SU-DHL-6 (cell line): ENCODE data around the gene CHKA.

Experiments used
- H2AFZ ChIP-seq: fragments of 200-600 bp; sonication (generic); 2 replicates; pipeline ENCODE4 v1.6.1; 2014; ENCODE audit warnings: low read depth, mild to moderate bottlenecking, moderate library complexity, mixed read lengths, antibody characterized with exemption, low read length; ENCODE audit not compliant: severe bottlenecking
- H3F3A ChIP-seq: fragments of 200-600 bp; shearing (Covaris generic); 2 replicates; pipeline ENCODE4 v1.6.0; 2016; ENCODE audit warnings: antibody characterized with exemption, mild to moderate bottlenecking; ENCODE audit not compliant: insufficient read depth
- H3K27ac ChIP-seq: fragments of 200-600 bp; sonication (generic); 2 replicates; pipeline ENCODE4 v1.5.1; 2016; ENCODE audit warnings: low read depth, mild to moderate bottlenecking, low read length, moderate library complexity, mixed read lengths
- H3K27me3 ChIP-seq: fragments of 200-600 bp; sonication (generic), shearing (Covaris generic); 2 replicates; pipeline ENCODE4 v1.6.0; 2014; ENCODE audit warnings: mild to moderate bottlenecking, low read length
- H3K36me3 ChIP-seq: fragments of 200-600 bp; sonication (generic); 2 replicates; pipeline ENCODE4 v1.6.1; 2014; ENCODE audit warnings: mild to moderate bottlenecking, low read length, mixed read lengths
- H3K4me2 ChIP-seq: fragments of 300-600, 200-600 bp; shearing (Covaris generic), sonication (generic); 2 replicates; pipeline ENCODE4 v1.6.0; 2014; ENCODE audit warnings: low read length, low read depth, mild to moderate bottlenecking; ENCODE audit not compliant: poor library complexity, severe bottlenecking
- H3K4me3 ChIP-seq: fragments of 200-600 bp; sonication (generic); 2 replicates; pipeline ENCODE4 v1.5.1; 2014; ENCODE audit warnings: antibody characterized with exemption, low read length, mild to moderate bottlenecking, mixed read lengths; ENCODE audit not compliant: insufficient read depth, poor library complexity, severe bottlenecking
- H3K79me2 ChIP-seq: fragments of 200-600 bp; sonication (generic); 2 replicates; pipeline ENCODE4 v1.6.1; 2014; ENCODE audit warnings: mild to moderate bottlenecking, low read length, moderate library complexity; ENCODE audit not compliant: insufficient read depth
- H3K9ac ChIP-seq: fragments of 200-600 bp; sonication (generic); 2 replicates; pipeline ENCODE4 v1.7.0; 2014; ENCODE audit warnings: mild to moderate bottlenecking, low read length
- H3K9me2 ChIP-seq: fragments of 200-600 bp; sonication (generic); replicated peaks from 2 replicates; pipeline ENCODE4 v1.6.1; 2014; ENCODE audit warnings: low read length; ENCODE audit not compliant: insufficient read depth
- H3K9me3 ChIP-seq: fragments of 200-600 bp; sonication (generic); 2 replicates; pipeline ENCODE4 v1.6.1; 2014; ENCODE audit warnings: low read length, mixed read lengths; ENCODE audit not compliant: insufficient read depth
- H4K20me1 ChIP-seq: fragments of 200-600 bp; sonication (generic); 2 replicates; pipeline ENCODE4 v1.6.1; 2014; ENCODE audit warnings: low read depth, mild to moderate bottlenecking, antibody characterized with exemption, low read length, moderate library complexity, mixed read lengths
- CTCF ChIP-seq: fragments of 200-600 bp; sonication (generic); IDR thresholded peaks from one replicate; pipeline ENCODE4 v1.5.1; 2017; ENCODE audit warnings: antibody characterized with exemption, mild to moderate bottlenecking, low read length, moderate library complexity; ENCODE audit not compliant: insufficient read depth, poor library complexity, severe bottlenecking
- EZH2phosphoT487 ChIP-seq: fragments of 200-600 bp; sonication (generic), shearing (Covaris generic); conservative IDR thresholded peaks from 2 replicates; pipeline ENCODE4 v1.6.1; 2018; ENCODE audit warnings: mild to moderate bottlenecking, antibody characterized with exemption, low read length, moderate library complexity, mixed read lengths

Gene CHKA

DNA sequence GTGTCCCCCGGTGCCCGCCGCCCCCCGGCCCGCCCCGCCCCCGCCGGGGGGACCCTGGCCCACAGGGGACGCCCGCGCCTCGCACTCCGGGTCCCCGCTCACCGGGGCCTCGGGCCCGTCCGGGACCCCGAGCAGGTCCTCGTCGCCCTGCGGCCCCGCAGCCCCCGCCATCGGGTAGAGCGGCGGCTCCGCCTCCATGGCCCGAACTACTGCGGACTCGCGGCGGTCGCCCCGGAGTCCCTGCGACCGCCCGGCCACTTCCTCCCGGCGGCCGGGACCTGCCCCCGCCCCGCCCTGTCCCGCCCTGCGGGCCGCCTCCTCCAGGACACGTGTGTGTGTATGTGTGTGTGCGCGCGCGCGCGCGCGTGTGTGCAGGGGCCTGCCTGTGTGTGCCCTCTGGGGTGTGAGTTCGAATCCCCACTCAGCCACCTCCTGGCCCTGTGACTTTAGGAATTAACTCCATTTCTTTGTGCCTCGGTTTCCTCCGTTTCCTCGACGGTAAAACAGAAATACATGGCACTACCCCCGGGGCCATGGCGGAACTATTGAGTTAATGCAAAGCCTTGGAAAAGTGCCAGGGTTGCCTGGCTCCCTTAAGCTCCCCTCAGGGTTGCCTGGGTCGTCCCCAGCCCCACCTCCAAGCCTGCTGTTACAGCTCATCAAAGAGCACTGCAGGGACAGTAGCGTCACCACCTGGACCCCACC, 117.2 kb downstream of the CHKA start, which contains the start of gene UNC93B1:
Gene UNC93B1 (minus strand): TSS at position 252 of the 705 bp plus-strand sequence. CDS start 54 bp downstream, at position 198.
- peak within 1 kb of the TSS; percentile 65 for H3K9ac ChIP-seq
- peaks cover 15% of the 10 kb centered on the region for H3F3A ChIP-seq
- peak within 1 kb of the TSS; percentile 67 for H3K4me3 ChIP-seq
- H3K27me3 ChIP-seq = no peaks in the 10 kb centered on the region
- peak within 1 kb of the TSS; percentile 80 for H3K27ac ChIP-seq
- no peaks in the 10 kb centered on the region for H4K20me1 ChIP-seq
- peak within 1 kb of the TSS; percentile 68 for H3K4me2 ChIP-seq
- H3K9me2 ChIP-seq = no peaks in the 10 kb centered on the region
- no peaks in the 10 kb centered on the region for H3K36me3 ChIP-seq
- TF ChIP-seq EZH2phosphoT487 = no peak
- no peak for TF ChIP-seq CTCF
- no peaks in the 10 kb centered on the region for H3K79me2 ChIP-seq
- H2AFZ ChIP-seq = peak within 1 kb of the TSS; percentile 10
- H3K9me3 ChIP-seq = no peaks in the 10 kb centered on the region

- Histone ChIP-seq H3K4me3 (peak overlapping the region; percentile 67), H3K36me3 (no peaks in the 10 kb centered on the region), H3K27me3 (no peaks in the 10 kb centered on the region), H4K20me1 (no peaks in the 10 kb centered on the region), H3K79me2 (no peaks in the 10 kb centered on the region), H3K4me2 (peak overlapping the region; percentile 68), H3K27ac (peak overlapping the region; percentile 80), H3K9me3 (no peaks in the 10 kb centered on the region), H3K9ac (peak overlapping the region; percentile 65), H2AFZ (no peak overlapping the region), H3K9me2 (no peaks in the 10 kb centered on the region), H3F3A (peaks cover 15% of the 10 kb centered on the region)
- TF ChIP-seq CTCF = no peak
- no peak for TF ChIP-seq EZH2phosphoT487
Measured at GRCh38 chr11:68002938-68003845, 118.0 kb downstream of the CHKA start.
